Liver (tissue), 9 donors: ENCODE measurements around the gene SLC12A1. TPM values are rescaled to one million over a fixed set of nuclear protein-coding genes. Genes with fewer than 3 reads are reported as not detected.

Source experiments
- DNase-seq: peaks from one replicate; pipeline ENCODE4 v3.0.0-alpha.2; 2017; ENCODE audit warnings: low spot score
- H3K27ac ChIP-seq, 2 donors: one replicate each; pipeline ENCODE4 v1.7.0; 2013; ENCODE audit warnings: inconsistent platforms in 2 of 2, low read length in 2 of 2, control low read depth in 1 of 2, low read depth in 1 of 2, mild to moderate bottlenecking in 1 of 2
- H3K27me3 ChIP-seq, 4 donors: one replicate each; pipeline versions ENCODE4 v1.6.1 to v1.7.0; 2013; ENCODE audit warnings: low read length in 3 of 4, inconsistent platforms in 1 of 4, mild to moderate bottlenecking in 1 of 4, moderate library complexity in 1 of 4; ENCODE audit not compliant: control insufficient read depth in 4 of 4, insufficient read depth in 4 of 4
- H3K36me3 ChIP-seq, 4 donors: one replicate each; pipeline versions ENCODE4 v1.6.1 to v1.7.0; 2013; ENCODE audit warnings: low read length in 3 of 4, mild to moderate bottlenecking in 3 of 4, low read depth in 1 of 4, moderate library complexity in 1 of 4; ENCODE audit not compliant: control insufficient read depth in 4 of 4, insufficient read depth in 3 of 4
- H3K4me1 ChIP-seq, 4 donors: one replicate each; pipeline versions ENCODE4 v1.6.1 to v1.7.0; 2013; ENCODE audit warnings: low read length in 3 of 4, mild to moderate bottlenecking in 3 of 4, moderate library complexity in 1 of 4; ENCODE audit not compliant: control insufficient read depth in 4 of 4, insufficient read depth in 4 of 4
- H3K4me3 ChIP-seq, 3 donors: one replicate each; pipeline versions ENCODE4 v1.6.1 to v1.7.0; 2013; ENCODE audit warnings: low read length in 3 of 3, control low read depth in 1 of 3, low read depth in 1 of 3, mild to moderate bottlenecking in 1 of 3
- H3K9ac ChIP-seq, 2 donors: one replicate each; pipeline ENCODE4 v1.7.0; 2013; ENCODE audit warnings: low read length in 2 of 2, mild to moderate bottlenecking in 2 of 2, moderate library complexity in 2 of 2, control low read depth in 1 of 2, low read depth in 1 of 2
- H3K9me3 ChIP-seq, 4 donors: one replicate each; pipeline versions ENCODE4 v1.6.1 to v1.7.0; 2013; ENCODE audit warnings: low read length in 3 of 4; ENCODE audit not compliant: control insufficient read depth in 4 of 4
- ATF3 ChIP-seq: IDR thresholded peaks from 2 replicates; pipeline ENCODE4 v1.6.1; 2016; ENCODE audit warnings: antibody characterized with exemption
- EGR1 ChIP-seq, 2 donors: IDR thresholded peaks; 2 replicates each; pipeline ENCODE4 v1.6.1; 2016 to 2018; ENCODE audit warnings: antibody characterized with exemption in 2 of 2, low read depth in 2 of 2
- FOXA1 ChIP-seq: IDR thresholded peaks from 2 replicates; pipeline ENCODE4 v1.6.1; 2016; ENCODE audit warnings: antibody characterized with exemption
- FOXA2 ChIP-seq: IDR thresholded peaks from 2 replicates; pipeline ENCODE4 v1.6.1; 2016; ENCODE audit warnings: antibody characterized with exemption
- GABPA ChIP-seq, 2 donors: IDR thresholded peaks in 1 of 2; conservative IDR thresholded peaks in 1 of 2; 2 replicates each; pipeline ENCODE4 v1.6.1; 2016; ENCODE audit warnings: antibody characterized with exemption in 2 of 2, mild to moderate bottlenecking in 1 of 2, moderate library complexity in 1 of 2
- HNF4A ChIP-seq, 2 donors: conservative IDR thresholded peaks; 2 replicates each; pipeline ENCODE4 v1.6.1; 2016; ENCODE audit warnings: antibody characterized with exemption in 2 of 2, mild to moderate bottlenecking in 2 of 2
- HNF4G ChIP-seq: IDR thresholded peaks from 2 replicates; pipeline ENCODE4 v1.6.1; 2016; ENCODE audit warnings: antibody characterized with exemption
- JUND ChIP-seq, 2 donors: IDR thresholded peaks; 2 replicates each; pipeline ENCODE4 v1.6.1; 2016; ENCODE audit warnings: antibody characterized with exemption in 2 of 2
- NR2F2 ChIP-seq: IDR thresholded peaks from 2 replicates; pipeline ENCODE4 v1.6.1; 2016; ENCODE audit warnings: antibody characterized with exemption
- RAD21 ChIP-seq, 2 donors: IDR thresholded peaks; 2 replicates each; pipeline ENCODE4 v1.6.1; 2016; ENCODE audit warnings: antibody characterized with exemption in 2 of 2, mild to moderate bottlenecking in 2 of 2
- RXRA ChIP-seq, 2 donors: IDR thresholded peaks; 2 replicates each; pipeline ENCODE4 v1.6.1; 2017 to 2018; ENCODE audit warnings: antibody characterized with exemption in 2 of 2, mild to moderate bottlenecking in 1 of 2
- SP1 ChIP-seq: IDR thresholded peaks from 2 replicates; pipeline ENCODE4 v1.6.1; 2018; ENCODE audit warnings: antibody characterized with exemption, mild to moderate bottlenecking
- TAF1 ChIP-seq: conservative IDR thresholded peaks from 2 replicates; pipeline ENCODE4 v1.6.1; 2016; ENCODE audit warnings: antibody characterized with exemption, mild to moderate bottlenecking
- YY1 ChIP-seq: IDR thresholded peaks from 2 replicates; pipeline ENCODE4 v1.6.1; 2016; ENCODE audit warnings: antibody characterized with exemption, mild to moderate bottlenecking
- ZBTB33 ChIP-seq: IDR thresholded peaks from 2 replicates; pipeline ENCODE4 v1.6.1; 2016; ENCODE audit warnings: antibody characterized with exemption
- WGBS: extraction: QIAGEN DNeasy Blood & Tissue Kit; methylation state at CpG from one replicate; pipeline ENCODE4 v1.1.7; 2013; 5-methylcytosine and 5-hydroxymethylcytosine counted together
- polyA plus RNA-seq, 2 donors: library from polyadenylated mRNA; stranded (reverse) in 1 of 2; unstranded in 1 of 2; fragments of 200-250 nt in 1 of 2; fragments of >200 nt in 1 of 2; fragmentation: Nextera tagmentation in 1 of 2; extraction: Ambion mirVana in 1 of 2; gene quantifications; one replicate each; pipeline versions ENCODE4 v1.2.1 to v1.2.3, GENCODE V29; 2013 to 2015
- total RNA-seq, 2 donors: library from RNA; depleted of rRNA; stranded (reverse); fragments of >200 nt; gene quantifications; one replicate each; pipeline ENCODE4 v1.2.3, GENCODE V29; 2014
- TF ChIP-seq, protein P1 (sequence below): IDR thresholded peaks from 2 replicates; pipeline ENCODE4 v1.6.1; 2016; ENCODE audit warnings: antibody characterized with exemption
- TF ChIP-seq, protein P2 (sequence below): IDR thresholded peaks from 2 replicates; pipeline ENCODE4 v1.6.1; 2016; ENCODE audit warnings: antibody characterized with exemption, mild to moderate bottlenecking
- TF ChIP-seq, protein P3 (sequence below): fragments of 150-350 bp; IDR thresholded peaks from 2 replicates; pipeline ENCODE4 v1.5.1; 2017; ENCODE audit warnings: improper control_type of control experiment, low read depth, low read length; ENCODE audit not compliant: missing input control
- donor health status: healthy.
- donor health status: healthy.
- donor health status: healthy.
- donor health status: healthy.
- donor health status: healthy.

Gene SLC12A1
- total and polyA plus RNA-seq, 4 donors: 0.03 to 0.42 (median 0.09) TPM

- H3K9ac ChIP-seq: no peak overlapping the region
- no peaks in the 10 kb centered on the region for H3K4me1 ChIP-seq
- WGBS: 75% methylated on average over 2 of the region's 2 CpGs
- no peaks in the 10 kb centered on the region for H3K36me3 ChIP-seq
- no peaks in the 10 kb centered on the region for H3K9me3 ChIP-seq
- H3K4me3 ChIP-seq: no peak overlapping the region
- H3K27me3 ChIP-seq: peaks cover 0 to 9% (median 0%) of the 10 kb centered on the region in 4 donors
- no peak for DNase-seq
- TF ChIP-seq ZBTB33 (no peak), FOXA1 (no peak), FOXA2 (no peak), NR2F2 (no peak), GABPA (IDR thresholded peaks at IDR 0.05 in 1 of 2, conservative IDR thresholded peaks at IDR 0.05 in 1 of 2) (no peak), ATF3 (no peak), RXRA (IDR thresholded peaks at IDR 0.05) (no peak), EGR1 (IDR thresholded peaks at IDR 0.05; ENCODE audit: low read depth in 2 of 2) (no peak), HNF4G (no peak), YY1 (no peak), TAF1 (no peak), HNF4A (conservative IDR thresholded peaks at IDR 0.05) (no peak), RAD21 (IDR thresholded peaks at IDR 0.05) (no peak), JUND (IDR thresholded peaks at IDR 0.05) (no peak)
- TF ChIP-seq, protein P1, sequence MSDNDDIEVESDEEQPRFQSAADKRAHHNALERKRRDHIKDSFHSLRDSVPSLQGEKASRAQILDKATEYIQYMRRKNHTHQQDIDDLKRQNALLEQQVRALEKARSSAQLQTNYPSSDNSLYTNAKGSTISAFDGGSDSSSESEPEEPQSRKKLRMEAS: no peak
- TF ChIP-seq, protein P2, sequence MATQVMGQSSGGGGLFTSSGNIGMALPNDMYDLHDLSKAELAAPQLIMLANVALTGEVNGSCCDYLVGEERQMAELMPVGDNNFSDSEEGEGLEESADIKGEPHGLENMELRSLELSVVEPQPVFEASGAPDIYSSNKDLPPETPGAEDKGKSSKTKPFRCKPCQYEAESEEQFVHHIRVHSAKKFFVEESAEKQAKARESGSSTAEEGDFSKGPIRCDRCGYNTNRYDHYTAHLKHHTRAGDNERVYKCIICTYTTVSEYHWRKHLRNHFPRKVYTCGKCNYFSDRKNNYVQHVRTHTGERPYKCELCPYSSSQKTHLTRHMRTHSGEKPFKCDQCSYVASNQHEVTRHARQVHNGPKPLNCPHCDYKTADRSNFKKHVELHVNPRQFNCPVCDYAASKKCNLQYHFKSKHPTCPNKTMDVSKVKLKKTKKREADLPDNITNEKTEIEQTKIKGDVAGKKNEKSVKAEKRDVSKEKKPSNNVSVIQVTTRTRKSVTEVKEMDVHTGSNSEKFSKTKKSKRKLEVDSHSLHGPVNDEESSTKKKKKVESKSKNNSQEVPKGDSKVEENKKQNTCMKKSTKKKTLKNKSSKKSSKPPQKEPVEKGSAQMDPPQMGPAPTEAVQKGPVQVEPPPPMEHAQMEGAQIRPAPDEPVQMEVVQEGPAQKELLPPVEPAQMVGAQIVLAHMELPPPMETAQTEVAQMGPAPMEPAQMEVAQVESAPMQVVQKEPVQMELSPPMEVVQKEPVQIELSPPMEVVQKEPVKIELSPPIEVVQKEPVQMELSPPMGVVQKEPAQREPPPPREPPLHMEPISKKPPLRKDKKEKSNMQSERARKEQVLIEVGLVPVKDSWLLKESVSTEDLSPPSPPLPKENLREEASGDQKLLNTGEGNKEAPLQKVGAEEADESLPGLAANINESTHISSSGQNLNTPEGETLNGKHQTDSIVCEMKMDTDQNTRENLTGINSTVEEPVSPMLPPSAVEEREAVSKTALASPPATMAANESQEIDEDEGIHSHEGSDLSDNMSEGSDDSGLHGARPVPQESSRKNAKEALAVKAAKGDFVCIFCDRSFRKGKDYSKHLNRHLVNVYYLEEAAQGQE: no peak
- TF ChIP-seq, protein P3, sequence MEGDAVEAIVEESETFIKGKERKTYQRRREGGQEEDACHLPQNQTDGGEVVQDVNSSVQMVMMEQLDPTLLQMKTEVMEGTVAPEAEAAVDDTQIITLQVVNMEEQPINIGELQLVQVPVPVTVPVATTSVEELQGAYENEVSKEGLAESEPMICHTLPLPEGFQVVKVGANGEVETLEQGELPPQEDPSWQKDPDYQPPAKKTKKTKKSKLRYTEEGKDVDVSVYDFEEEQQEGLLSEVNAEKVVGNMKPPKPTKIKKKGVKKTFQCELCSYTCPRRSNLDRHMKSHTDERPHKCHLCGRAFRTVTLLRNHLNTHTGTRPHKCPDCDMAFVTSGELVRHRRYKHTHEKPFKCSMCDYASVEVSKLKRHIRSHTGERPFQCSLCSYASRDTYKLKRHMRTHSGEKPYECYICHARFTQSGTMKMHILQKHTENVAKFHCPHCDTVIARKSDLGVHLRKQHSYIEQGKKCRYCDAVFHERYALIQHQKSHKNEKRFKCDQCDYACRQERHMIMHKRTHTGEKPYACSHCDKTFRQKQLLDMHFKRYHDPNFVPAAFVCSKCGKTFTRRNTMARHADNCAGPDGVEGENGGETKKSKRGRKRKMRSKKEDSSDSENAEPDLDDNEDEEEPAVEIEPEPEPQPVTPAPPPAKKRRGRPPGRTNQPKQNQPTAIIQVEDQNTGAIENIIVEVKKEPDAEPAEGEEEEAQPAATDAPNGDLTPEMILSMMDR: no peak
- H3K27ac ChIP-seq: no peak overlapping the region
Measured at GRCh38 chr15:48313216-48313615, 107.1 kb downstream of the SLC12A1 start.

- DNase-seq: no peak
- Histone ChIP-seq H3K4me1 (no peaks in the 10 kb centered on the region), H3K36me3 (no peaks in the 10 kb centered on the region), H3K9me3 (no peaks in the 10 kb centered on the region), H3K27me3 (peaks cover 0 to 7% (median 0%) of the 10 kb centered on the region in 4 donors), H3K9ac (no peak overlapping the region), H3K27ac (no peak overlapping the region), H3K4me3 (no peak overlapping the region)
- TF ChIP-seq ZBTB33 (no peak), SP1 (no peak), ATF3 (no peak), HNF4G (no peak), HNF4A (conservative IDR thresholded peaks at IDR 0.05) (no peak), FOXA1 (no peak), YY1 (no peak), NR2F2 (no peak), RAD21 (IDR thresholded peaks at IDR 0.05) (no peak)
- TF ChIP-seq, protein P1: no peak
- TF ChIP-seq, protein P3: no peak
- 75% methylated on average over 10 of the region's 10 CpGs for WGBS
Measured at GRCh38 chr15:48315041-48315440, 108.9 kb downstream of the SLC12A1 start.
